ENCODE measurements around the gene PHOSPHO1.

The PHOSPHO1 gene

GRCh38 chr17:49244839-49245238, 14.3 kb upstream of the PHOSPHO1 start:
- DNase-seq (ENCODE audit: low read depth in 2 of 3, low spot score in 2 of 3), result no peak

- DNase-seq (ENCODE audit: low read depth in 2 of 3, low spot score in 2 of 3), result no peak
Measured at GRCh38 chr17:49242813-49243212, 12.2 kb upstream of the PHOSPHO1 start.

GRCh38 chr17:49241692-49242397, 11.3 kb upstream of the PHOSPHO1 start:
- DNase-seq (ENCODE audit: low read depth in 2 of 3, low spot score in 2 of 3), result no peak

- no peak for DNase-seq (ENCODE audit: low read depth in 2 of 3, low spot score in 2 of 3)
Measured at GRCh38 chr17:49241040-49241439, 10.5 kb upstream of the PHOSPHO1 start.

- no peak for DNase-seq (ENCODE audit: low read depth in 2 of 3, low spot score in 2 of 3)
Measured at GRCh38 chr17:49240619-49241018, 10.0 kb upstream of the PHOSPHO1 start.

- DNase-seq (ENCODE audit: low read depth in 2 of 3, low spot score in 2 of 3), result no peak
Measured at GRCh38 chr17:49239963-49240362, 9.4 kb upstream of the PHOSPHO1 start.

GRCh38 chr17:49235896-49236295, 5.3 kb upstream of the PHOSPHO1 start:
- no peak for DNase-seq (ENCODE audit: low read depth in 2 of 3, low spot score in 2 of 3)

- no peak for DNase-seq (ENCODE audit: low read depth in 2 of 3, low spot score in 2 of 3)
Measured at GRCh38 chr17:49234509-49235080, 4.0 kb upstream of the PHOSPHO1 start.

GRCh38 chr17:49231563-49231894, 942 bp upstream of the PHOSPHO1 start:
- no peak for DNase-seq (ENCODE audit: low read depth in 2 of 3, low spot score in 2 of 3)

GRCh38 chr17:49229805-49230600, 584 bp downstream of the PHOSPHO1 start:
- no peak for DNase-seq (ENCODE audit: low read depth in 2 of 3, low spot score in 2 of 3)

GRCh38 chr17:49229076-49229804, 1.3 kb downstream of the PHOSPHO1 start:
- no peak for DNase-seq (ENCODE audit: low read depth in 2 of 3, low spot score in 2 of 3)

- peak in 1 of 3 experiments; percentile 69 for DNase-seq (ENCODE audit: low read depth in 2 of 3, low spot score in 2 of 3)
Measured at GRCh38 chr17:49227436-49228261, 2.9 kb downstream of the PHOSPHO1 start.

- DNase-seq (ENCODE audit: low read depth in 2 of 3, low spot score in 2 of 3), result no peak
Measured at GRCh38 chr17:49226771-49227435, 3.7 kb downstream of the PHOSPHO1 start.

GRCh38 chr17:49225554-49226236, 4.9 kb downstream of the PHOSPHO1 start:
- no peak for DNase-seq (ENCODE audit: low read depth in 2 of 3, low spot score in 2 of 3)

- no peak for DNase-seq (ENCODE audit: low read depth in 2 of 3, low spot score in 2 of 3)
Measured at GRCh38 chr17:49224997-49225337, 5.6 kb downstream of the PHOSPHO1 start.

GRCh38 chr17:49224198-49224996, 6.2 kb downstream of the PHOSPHO1 start:
- DNase-seq (ENCODE audit: low read depth in 2 of 3, low spot score in 2 of 3), result no peak

GRCh38 chr17:49223517-49224197, 6.9 kb downstream of the PHOSPHO1 start:
- DNase-seq (ENCODE audit: low read depth in 2 of 3, low spot score in 2 of 3), result peak in 2 of 3 experiments; percentile 66 to 70

- DNase-seq (ENCODE audit: low read depth in 2 of 3, low spot score in 2 of 3), result no peak
Measured at GRCh38 chr17:49223168-49223516, 7.4 kb downstream of the PHOSPHO1 start.
